K562 (cell line): ENCODE measurements around the gene TIAM1. TPM values are rescaled to one million over a fixed set of nuclear protein-coding genes. Genes with fewer than 3 reads are reported as not detected.

Source experiments
- ATAC-seq: fragments of 200-7000 bp; cut with Tn5 transposase; 3 replicates; pipeline ENCODE4 v1.9.1; 2020; ENCODE audit warnings: moderate library complexity
- BruUV-seq: library from RNA; stranded (reverse); fragments of 400-500 nt; replicated peaks from 2 replicates; lab custom pipeline; 2021; lab: Mats Ljungman, UMichigan
- CTCF ChIA-PET: fragments of 300-600 bp; formaldehyde crosslinking; extraction: SDS; loops from one replicate; lab custom pipeline; 2021; ENCODE audit warnings: low intra/inter-chr PET ratio; lab: Yijun Ruan, JAX
- POLR2A ChIA-PET: fragments of 300-600, 350-650 bp; sonication (Branson Sonifier 250); formaldehyde crosslinking; extraction: SDS; loops from one replicate; lab custom pipeline; 2021; ENCODE audit warnings: antibody characterized with exemption, inconsistent platforms; lab: Yijun Ruan, JAX
- DNase-seq, 4 experiments: peaks; one replicate each; pipeline versions ENCODE4 v3.0.0 to v3.0.0-alpha.2; 2011 to 2018; ENCODE audit warnings: low spot score in 3 of 4, mixed read lengths in 3 of 4; ENCODE audit errors: extremely low read depth in 1 of 4
- FAIRE-seq: peaks from 2 replicates; lab custom pipeline; 2011; peaks lifted over from hg19 to GRCh38; lab: Jason Lieb, UNC
- H2AFZ ChIP-seq: 2 replicates; pipeline ENCODE4 v1.6.0; 2011; ENCODE audit warnings: low read depth, low read length, control low read depth, inconsistent platforms
- H3K27ac ChIP-seq: fragments of 200-600 bp; 3 replicates; pipeline ENCODE4 v1.8.0; 2011; ENCODE audit warnings: low read depth, mild to moderate bottlenecking, control low read depth, inconsistent platforms, low read length, moderate library complexity, mixed read lengths; ENCODE audit errors: extremely low read depth
- H3K27me3 ChIP-seq, 2 experiments: fragments of 300-600 bp in 1 of 2; 2 replicates in 1 of 2; 3 replicates in 1 of 2; pipeline versions ENCODE4 v1.6.0 to v1.8.0; 2011; ENCODE audit warnings: inconsistent platforms in 2 of 2, low read length in 2 of 2, mild to moderate bottlenecking in 1 of 2, mixed read lengths in 1 of 2, moderate library complexity in 1 of 2; ENCODE audit not compliant: control insufficient read depth in 2 of 2, insufficient read depth in 2 of 2
- H3K36me3 ChIP-seq: fragments of 300-600 bp; 3 replicates; pipeline ENCODE4 v1.8.0; 2011; ENCODE audit warnings: mild to moderate bottlenecking, low read length, inconsistent platforms; ENCODE audit not compliant: control insufficient read depth, insufficient read depth
- H3K4me1 ChIP-seq, 2 experiments: fragments of 200-600 bp in 1 of 2; replicated peaks in 1 of 2; 2 replicates in 1 of 2; 3 replicates in 1 of 2; pipeline versions ENCODE4 v1.5.1 to v1.8.0; 2011; ENCODE audit warnings: inconsistent platforms in 2 of 2, low read length in 2 of 2, mild to moderate bottlenecking in 1 of 2, mixed read lengths in 1 of 2, moderate library complexity in 1 of 2; ENCODE audit not compliant: control insufficient read depth in 2 of 2, insufficient read depth in 2 of 2
- H3K4me2 ChIP-seq: 2 replicates; pipeline ENCODE4 v1.6.1; 2011; ENCODE audit warnings: low read length, control low read depth, inconsistent platforms, mixed read lengths; ENCODE audit not compliant: insufficient read depth
- H3K4me3 ChIP-seq: fragments of 200-600 bp; sonication (generic), shearing (Covaris generic); 2 replicates; pipeline ENCODE4 v1.5.1; 2016; ENCODE audit warnings: control low read depth, inconsistent platforms
- H3K79me2 ChIP-seq: fragments of 200-600 bp; 3 replicates; pipeline ENCODE4 v1.8.0; 2011; ENCODE audit warnings: low read length, inconsistent platforms; ENCODE audit not compliant: control insufficient read depth, insufficient read depth
- H3K9ac ChIP-seq, 2 experiments: 2 replicates each; pipeline versions ENCODE4 v1.6.0 to v1.6.1; 2011; ENCODE audit warnings: low read depth in 2 of 2, low read length in 2 of 2, control low read depth in 1 of 2, inconsistent platforms in 1 of 2, mild to moderate bottlenecking in 1 of 2, mixed read lengths in 1 of 2; ENCODE audit not compliant: insufficient read depth in 1 of 2
- H3K9me1 ChIP-seq: one replicate; pipeline ENCODE4 v1.6.0; 2011; ENCODE audit warnings: inconsistent platforms, mild to moderate bottlenecking, low read length, moderate library complexity; ENCODE audit not compliant: control insufficient read depth, insufficient read depth
- H3K9me3 ChIP-seq: replicated peaks from 2 replicates; pipeline ENCODE4 v1.5.1; 2011; ENCODE audit warnings: low read depth, low read length, inconsistent platforms; ENCODE audit not compliant: control insufficient read depth, insufficient read depth
- H4K20me1 ChIP-seq: replicated peaks from 2 replicates; pipeline ENCODE4 v1.6.1; 2011; ENCODE audit warnings: low read length, inconsistent platforms, mixed read lengths; ENCODE audit not compliant: control insufficient read depth, insufficient read depth
- FOSL1 ChIP-seq: fragments of 200-800 bp; sonication (Bioruptor generic); conservative IDR thresholded peaks from 2 replicates; pipeline ENCODE4 v1.6.1; 2016; ENCODE audit warnings: missing genetic modification characterization, missing compliant biosample characterization
- JUNB ChIP-seq: fragments of 450-650 bp; formaldehyde crosslinking; conservative IDR thresholded peaks from 2 replicates; pipeline ENCODE4 v1.4.0; 2020; ENCODE audit warnings: mild to moderate bottlenecking
- JUND ChIP-seq, 2 experiments: IDR thresholded peaks; 2 replicates in 1 of 2; 3 replicates in 1 of 2; pipeline ENCODE4 v1.6.1; 2011; ENCODE audit warnings: borderline replicate concordance in 2 of 2, low read depth in 2 of 2, low read length in 2 of 2, improper control_type of control experiment in 1 of 2, missing biosample characterization in 1 of 2, missing genetic modification characterization in 1 of 2, missing genetic modification reagents in 1 of 2
- RBM25 ChIP-seq: fragments of 200-400 bp; formaldehyde crosslinking; IDR thresholded peaks from 2 replicates; pipeline ENCODE4 v1.6.1; 2018; ENCODE audit warnings: low read length, low read depth, moderate library complexity; ENCODE audit not compliant: severe bottlenecking
- RFX1 ChIP-seq: fragments of 450-650 bp; IDR thresholded peaks from 2 replicates; pipeline ENCODE4 v1.6.1; 2016; ENCODE audit warnings: mild to moderate bottlenecking, moderate library complexity
- WGBS: fragments of 100-300 bp; shearing (Covaris generic); methylation state at CpG from one replicate; pipeline ENCODE4 v1.1.6; 2016; ENCODE audit warnings: low coverage, mixed read lengths; ENCODE audit not compliant: insufficient coverage; ENCODE audit errors: missing lambda C conversion rate; 5-methylcytosine and 5-hydroxymethylcytosine counted together
- in situ Hi-C: fragments of 300-500 bp; cut with MboI; formaldehyde crosslinking; loops from 4 replicates; pipeline ENCODE4 v1.15.0; 2018; ENCODE audit warnings: inconsistent platforms, mixed read lengths
- intact Hi-C: fragments of 100-400 bp; cut with micrococcal nuclease; formaldehyde crosslinking; loops from 2 replicates; pipeline ENCODE4 v1.14.2; 2022
- polyA plus RNA-seq, 8 experiments: library from polyadenylated mRNA; depleted of rRNA in 4 of 8; stranded (reverse) in 5 of 8; unstranded in 3 of 8; fragments of >200 nt; fragmentation: Nextera tagmentation in 2 of 8; fragmentation: Illumina TruSeq in 1 of 8; extraction: Ambion mirVana in 2 of 8; extraction: Trizol in 1 of 8; gene quantifications; 2 replicates each; pipeline versions ENCODE4 v1.2.1 to v1.2.3, GENCODE V29; 2011 to 2014; ENCODE audit warnings: inconsistent platforms in 1 of 8, missing spikeins in 1 of 8
- total RNA-seq, 7 experiments: library from RNA; depleted of rRNA in 6 of 7; stranded (reverse); fragments of >200 nt in 6 of 7; fragmentation: Illumina TruSeq in 2 of 7; extraction: Trizol in 2 of 7; gene quantifications; 2 replicates each; pipeline versions ENCODE4 v1.2.1 to v1.2.3, GENCODE V29; 2011 to 2021; ENCODE audit warnings: low replicate concordance in 1 of 7
- TF ChIP-seq, protein P1 (sequence below): sonication (generic); formaldehyde crosslinking; IDR thresholded peaks from 2 replicates; pipeline ENCODE4 v1.8.0; 2023; ENCODE audit warnings: mild to moderate bottlenecking, missing genetic modification reagents
- TF ChIP-seq, protein P2 (sequence below), 2 experiments: fragments of 450-650 bp in 1 of 2; sonication (generic) in 1 of 2; formaldehyde crosslinking in 1 of 2; IDR thresholded peaks in 1 of 2; conservative IDR thresholded peaks in 1 of 2; 2 replicates each; pipeline versions ENCODE4 v1.6.1 to v1.8.1; 2016 to 2023; ENCODE audit warnings: mild to moderate bottlenecking in 2 of 2, moderate library complexity in 2 of 2, inconsistent platforms in 1 of 2, missing genetic modification reagents in 1 of 2
- TF ChIP-seq, protein P3 (sequence below): IDR thresholded peaks from 2 replicates; pipeline ENCODE4 v1.6.1; 2011; ENCODE audit not compliant: insufficient read length; ENCODE audit errors: extremely low read depth

The TIAM1 gene
- total and polyA plus RNA-seq, 9 of the 15 experiments (the other 6 are each of a cell fraction or from before 2014, with no cell fraction given) = 0.11 TPM; not detected in 8

DNA sequence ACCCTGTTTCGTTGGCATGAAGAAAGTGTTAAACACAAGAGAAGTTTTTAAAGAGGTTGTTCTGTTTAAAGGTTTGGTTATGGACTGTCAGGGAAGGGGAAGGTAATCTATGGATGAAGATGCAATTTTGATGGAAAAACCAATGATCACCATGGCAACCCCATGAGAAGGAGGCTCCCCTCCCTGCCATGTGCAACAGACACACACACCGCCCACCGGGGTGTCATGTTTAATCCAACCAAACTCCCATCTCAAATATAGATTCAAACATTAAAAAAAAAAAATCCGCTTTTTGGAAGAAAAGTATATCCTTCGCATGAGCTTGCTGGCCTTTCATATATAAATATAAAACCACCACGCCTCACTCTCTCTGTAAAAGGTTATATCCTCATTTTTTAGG is 224.9 kb downstream of the TIAM1 start:
- ChIA-PET CTCF (no interaction called here), POLR2A (no interaction called here)
- ATAC-seq (no peak), FAIRE-seq (no peak), DNase-seq (no peak)
- Histone ChIP-seq H3K36me3 (no peaks in the 10 kb centered on the region), H3K79me2 (no peaks in the 10 kb centered on the region), H3K4me3 (no peak overlapping the region), H3K27me3 (peaks cover 9 to 17% of the 10 kb centered on the region in 2 experiments; a peak in 4 of 5 replicates), H2AFZ (no peak overlapping the region), H3K27ac (no peak overlapping the region), H3K9me3 (no peaks in the 10 kb centered on the region), H3K9me1 (no peaks in the 10 kb centered on the region), H3K4me1 (no peaks in the 10 kb centered on the region), H3K4me2 (no peak overlapping the region), H4K20me1 (no peaks in the 10 kb centered on the region), H3K9ac (no peak overlapping the region)
- in situ Hi-C loops = no loop called here
- no TSS peak for BruUV-seq
- WGBS = 2% methylated on average over 6 of the region's 6 CpGs
- peak; percentile 35; the same call in 1 of the 2 replicates for TF ChIP-seq RFX1
- TF ChIP-seq, protein P1, sequence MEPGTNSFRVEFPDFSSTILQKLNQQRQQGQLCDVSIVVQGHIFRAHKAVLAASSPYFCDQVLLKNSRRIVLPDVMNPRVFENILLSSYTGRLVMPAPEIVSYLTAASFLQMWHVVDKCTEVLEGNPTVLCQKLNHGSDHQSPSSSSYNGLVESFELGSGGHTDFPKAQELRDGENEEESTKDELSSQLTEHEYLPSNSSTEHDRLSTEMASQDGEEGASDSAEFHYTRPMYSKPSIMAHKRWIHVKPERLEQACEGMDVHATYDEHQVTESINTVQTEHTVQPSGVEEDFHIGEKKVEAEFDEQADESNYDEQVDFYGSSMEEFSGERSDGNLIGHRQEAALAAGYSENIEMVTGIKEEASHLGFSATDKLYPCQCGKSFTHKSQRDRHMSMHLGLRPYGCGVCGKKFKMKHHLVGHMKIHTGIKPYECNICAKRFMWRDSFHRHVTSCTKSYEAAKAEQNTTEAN (CRISPR knock-in tag) = no peak
- intact Hi-C loops = no loop called here

DNA sequence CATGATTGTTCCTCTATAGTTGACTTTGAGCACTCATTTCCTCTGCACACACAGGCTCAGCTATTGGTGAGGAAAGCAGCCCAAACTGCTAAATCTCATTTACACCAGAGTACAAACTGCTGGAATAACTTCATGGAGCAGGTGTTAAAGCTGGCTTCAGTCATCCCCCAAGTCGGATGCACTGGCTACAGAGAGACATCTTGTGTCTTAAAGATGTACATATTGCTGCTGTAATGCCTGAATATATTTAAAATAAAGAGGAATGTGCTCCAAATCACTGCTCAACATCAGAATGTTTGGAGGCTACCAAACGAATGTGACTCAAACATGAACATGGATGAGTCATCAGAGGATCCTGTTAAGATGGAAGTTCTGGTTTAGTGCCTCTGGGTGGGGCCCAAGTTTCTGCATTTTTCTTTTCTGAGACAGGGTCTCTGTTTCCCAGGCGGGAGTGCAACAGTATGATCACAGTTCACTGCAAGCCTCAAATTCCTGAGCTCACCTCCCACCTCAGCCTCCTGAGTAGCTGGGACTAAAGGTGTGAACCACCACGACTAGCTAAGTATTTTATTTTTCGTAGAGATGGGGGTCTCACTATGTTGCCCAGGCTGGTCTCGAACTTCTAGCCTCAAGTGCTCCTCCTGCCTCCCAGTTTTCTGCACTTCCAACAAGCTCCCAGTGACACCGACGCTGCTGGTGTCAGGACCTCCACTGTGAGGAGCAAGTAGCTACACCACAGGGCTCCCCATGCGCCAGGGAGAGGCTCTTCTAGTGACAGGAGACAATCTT is 226.7 kb downstream of the TIAM1 start:
- DNase-seq (no peak), ATAC-seq (no peak), FAIRE-seq (no peak)
- H3K27ac ChIP-seq = no peak overlapping the region
- intact Hi-C loops (no loop called here), in situ Hi-C loops (no loop called here)
- H3K4me2 ChIP-seq = no peak overlapping the region
- no peaks in the 10 kb centered on the region for H3K4me1 ChIP-seq
- H3K9me1 ChIP-seq = no peaks in the 10 kb centered on the region
- no peaks in the 10 kb centered on the region for H4K20me1 ChIP-seq
- H3K9ac ChIP-seq = no peak overlapping the region
- no peaks in the 10 kb centered on the region for H3K9me3 ChIP-seq
- under 1% methylated on average over 9 of the region's 9 CpGs for WGBS
- no peaks in the 10 kb centered on the region for H3K79me2 ChIP-seq
- ChIA-PET CTCF (interaction anchor here (0.6 kb wide), 1 partner anchor 22 kb away, joined by 4 read pairs; no protein-coding TSS in a partner anchor), POLR2A (interaction anchor here (0.7 to 1.0 kb wide), 2 partner anchors 75 to 1032 kb away, joined by 4 read pairs; no protein-coding TSS in a partner anchor)
- BruUV-seq = no TSS peak
- no peak overlapping the region for H2AFZ ChIP-seq
- no peaks in the 10 kb centered on the region for H3K36me3 ChIP-seq
- no peak overlapping the region for H3K4me3 ChIP-seq
- H3K27me3 ChIP-seq = peaks cover 4 to 17% of the 10 kb centered on the region in 2 experiments; a peak in 4 of 5 replicates
- peak; percentile 49; the same call in 1 of the 2 replicates for TF ChIP-seq FOSL1 (tag)
- TF ChIP-seq, protein P2, sequence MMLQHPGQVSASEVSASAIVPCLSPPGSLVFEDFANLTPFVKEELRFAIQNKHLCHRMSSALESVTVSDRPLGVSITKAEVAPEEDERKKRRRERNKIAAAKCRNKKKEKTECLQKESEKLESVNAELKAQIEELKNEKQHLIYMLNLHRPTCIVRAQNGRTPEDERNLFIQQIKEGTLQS (IDR thresholded peaks at IDR 0.05) = peak; percentile 75
- TF ChIP-seq, protein P2 (CRISPR knock-in tag; conservative IDR thresholded peaks at IDR 0.05) = no peak
- peak; percentile 29; the same call in 1 of the 2 replicates for TF ChIP-seq JUND (IDR thresholded peaks at IDR 0.05; ENCODE audit: borderline replicate concordance, low read depth, low read length)
- peak; percentile 49; the same call in 2 of the 3 replicates for TF ChIP-seq JUND (tag; IDR thresholded peaks at IDR 0.05; ENCODE audit: borderline replicate concordance, low read depth, low read length)
- 0 out of 2 replicates have a peak, but pooled peaks have one; percentile 9 for TF ChIP-seq JUNB
- no peak for TF ChIP-seq RBM25
- TF ChIP-seq, protein P3, sequence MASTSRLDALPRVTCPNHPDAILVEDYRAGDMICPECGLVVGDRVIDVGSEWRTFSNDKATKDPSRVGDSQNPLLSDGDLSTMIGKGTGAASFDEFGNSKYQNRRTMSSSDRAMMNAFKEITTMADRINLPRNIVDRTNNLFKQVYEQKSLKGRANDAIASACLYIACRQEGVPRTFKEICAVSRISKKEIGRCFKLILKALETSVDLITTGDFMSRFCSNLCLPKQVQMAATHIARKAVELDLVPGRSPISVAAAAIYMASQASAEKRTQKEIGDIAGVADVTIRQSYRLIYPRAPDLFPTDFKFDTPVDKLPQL = no peak
